ENCODE measurements around the gene HLCS. TPM values are rescaled to one million over a fixed set of nuclear protein-coding genes. Genes with fewer than 3 reads are reported as not detected.

The HLCS gene
- total and polyA plus RNA-seq, 2 of the 4 experiments (the other 2 are of a cell fraction), result 10.6 to 21.0 TPM

DNA sequence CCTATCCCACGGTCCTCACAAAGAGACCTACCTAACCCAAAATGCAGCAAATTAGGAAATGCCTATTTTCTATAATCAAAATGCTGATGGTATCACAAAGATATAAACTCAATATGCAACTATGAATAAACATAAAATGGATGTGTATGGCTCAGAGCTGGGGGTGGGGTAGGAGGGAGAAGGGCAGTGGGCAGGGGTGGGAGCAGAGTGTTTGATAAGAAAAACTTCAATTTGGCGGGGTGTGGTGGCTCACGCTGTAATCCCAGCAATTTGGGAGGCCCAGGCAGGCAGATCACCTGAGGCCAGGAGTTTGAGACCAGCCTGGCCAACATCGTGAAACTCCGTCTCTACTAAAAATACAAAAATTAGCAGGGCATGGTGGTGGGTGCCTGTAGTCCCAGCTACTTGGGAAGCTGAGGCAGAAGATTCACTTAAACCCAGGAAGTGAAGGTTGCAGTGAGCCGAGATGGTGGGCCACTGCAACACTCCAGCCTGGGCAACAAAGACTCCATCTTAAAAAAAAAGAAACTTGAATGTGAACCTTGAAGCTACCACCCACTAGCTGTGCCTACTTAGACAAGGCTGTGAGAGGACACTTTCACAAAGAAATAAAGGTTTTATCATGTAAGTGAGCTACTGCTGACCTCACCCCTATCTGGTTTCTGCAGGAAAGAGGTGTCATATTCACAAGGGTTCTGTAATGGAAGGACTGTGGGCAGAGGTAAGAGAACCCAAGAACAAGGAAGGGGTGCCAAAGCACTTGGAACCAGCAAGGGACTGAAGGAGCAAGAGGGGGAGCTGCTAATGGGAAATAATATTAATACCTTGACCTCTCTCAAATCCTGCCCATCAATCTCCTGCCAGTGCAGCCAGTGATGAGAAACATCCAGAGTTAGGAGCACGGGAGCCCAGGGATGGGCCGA, 53.0 kb downstream of the HLCS start:
- no peak overlapping the region for H3K23ac ChIP-seq (ENCODE audit: low read depth, low read length)
- peak overlapping the region; percentile 13 to 79; a peak in 1 of 4 replicates for H4K8ac ChIP-seq (ENCODE audit: low read depth in 2 of 2, low read length in 2 of 2)
- peak overlapping the region; percentile 96; the same call in 2 of the 3 replicates for H2BK15ac ChIP-seq (ENCODE audit: low read depth, low read length)
- H3K27ac ChIP-seq (ENCODE audit: insufficient read depth, low read length), result no peak overlapping the region
- H3K4ac ChIP-seq (ENCODE audit: low read depth, low read length), result peak overlapping the region; percentile 84
- H3K4me1 ChIP-seq (ENCODE audit: control insufficient read depth, insufficient read depth, low read length), result peaks cover 27% of the 10 kb centered on the region
- peak overlapping the region; percentile 43 for H3K14ac ChIP-seq (replicated peaks; ENCODE audit: low read depth, low read length)
- H3K4me3 ChIP-seq (ENCODE audit: insufficient read depth, low read depth, low read length), result no peak overlapping the region
- no peaks in the 10 kb centered on the region for H3K9me3 ChIP-seq (ENCODE audit: control insufficient read depth, insufficient read depth, low read length)
- no peaks in the 10 kb centered on the region for H4K20me1 ChIP-seq (ENCODE audit: insufficient read depth, low read length)
- H2BK120ac ChIP-seq (ENCODE audit: low read depth, low read length), result peak overlapping the region; percentile 82
- H2BK5ac ChIP-seq (ENCODE audit: low read depth, low read length, poor library complexity, severe bottlenecking), result no peak overlapping the region
- H3K9ac ChIP-seq (ENCODE audit: low read depth, low read length), result no peak overlapping the region
- H3K9me1 ChIP-seq (ENCODE audit: insufficient read depth, low read length), result peaks cover 9% of the 10 kb centered on the region
- H3K4me2 ChIP-seq (ENCODE audit: low read depth, low read length), result no peak overlapping the region
- H2BK20ac ChIP-seq (ENCODE audit: low read depth, low read length), result peak overlapping the region; percentile 88
- TF ChIP-seq MAZ (IDR thresholded peaks at IDR 0.05; ENCODE audit: borderline replicate concordance, low read depth, low read length), result no peak
- no peak for TF ChIP-seq CEBPB (IDR thresholded peaks at IDR 0.05; ENCODE audit: low read depth, low read length)
- no peak for TF ChIP-seq SMC3 (IDR thresholded peaks at IDR 0.05; ENCODE audit: low read depth, low read length)
- TF ChIP-seq FOS (IDR thresholded peaks at IDR 0.05; ENCODE audit: low read depth, low read length), result no peak
- TF ChIP-seq, protein P1, sequence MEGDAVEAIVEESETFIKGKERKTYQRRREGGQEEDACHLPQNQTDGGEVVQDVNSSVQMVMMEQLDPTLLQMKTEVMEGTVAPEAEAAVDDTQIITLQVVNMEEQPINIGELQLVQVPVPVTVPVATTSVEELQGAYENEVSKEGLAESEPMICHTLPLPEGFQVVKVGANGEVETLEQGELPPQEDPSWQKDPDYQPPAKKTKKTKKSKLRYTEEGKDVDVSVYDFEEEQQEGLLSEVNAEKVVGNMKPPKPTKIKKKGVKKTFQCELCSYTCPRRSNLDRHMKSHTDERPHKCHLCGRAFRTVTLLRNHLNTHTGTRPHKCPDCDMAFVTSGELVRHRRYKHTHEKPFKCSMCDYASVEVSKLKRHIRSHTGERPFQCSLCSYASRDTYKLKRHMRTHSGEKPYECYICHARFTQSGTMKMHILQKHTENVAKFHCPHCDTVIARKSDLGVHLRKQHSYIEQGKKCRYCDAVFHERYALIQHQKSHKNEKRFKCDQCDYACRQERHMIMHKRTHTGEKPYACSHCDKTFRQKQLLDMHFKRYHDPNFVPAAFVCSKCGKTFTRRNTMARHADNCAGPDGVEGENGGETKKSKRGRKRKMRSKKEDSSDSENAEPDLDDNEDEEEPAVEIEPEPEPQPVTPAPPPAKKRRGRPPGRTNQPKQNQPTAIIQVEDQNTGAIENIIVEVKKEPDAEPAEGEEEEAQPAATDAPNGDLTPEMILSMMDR (conservative IDR thresholded peaks at IDR 0.05; ENCODE audit: low read depth, low read length), result no peak
- no peak for TF ChIP-seq CHD1 (IDR thresholded peaks at IDR 0.05; ENCODE audit: low read depth, low read length)
- TF ChIP-seq, protein P2, sequence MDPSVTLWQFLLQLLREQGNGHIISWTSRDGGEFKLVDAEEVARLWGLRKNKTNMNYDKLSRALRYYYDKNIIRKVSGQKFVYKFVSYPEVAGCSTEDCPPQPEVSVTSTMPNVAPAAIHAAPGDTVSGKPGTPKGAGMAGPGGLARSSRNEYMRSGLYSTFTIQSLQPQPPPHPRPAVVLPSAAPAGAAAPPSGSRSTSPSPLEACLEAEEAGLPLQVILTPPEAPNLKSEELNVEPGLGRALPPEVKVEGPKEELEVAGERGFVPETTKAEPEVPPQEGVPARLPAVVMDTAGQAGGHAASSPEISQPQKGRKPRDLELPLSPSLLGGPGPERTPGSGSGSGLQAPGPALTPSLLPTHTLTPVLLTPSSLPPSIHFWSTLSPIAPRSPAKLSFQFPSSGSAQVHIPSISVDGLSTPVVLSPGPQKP (IDR thresholded peaks at IDR 0.05; ENCODE audit: borderline replicate concordance, low read depth, low read length), result no peak
- no peak for TF ChIP-seq MXI1 (IDR thresholded peaks at IDR 0.05; ENCODE audit: borderline replicate concordance, low read depth, low read length)
- TF ChIP-seq MAFK (IDR thresholded peaks at IDR 0.05; ENCODE audit: low read depth, low read length), result no peak
- TF ChIP-seq, protein P3, sequence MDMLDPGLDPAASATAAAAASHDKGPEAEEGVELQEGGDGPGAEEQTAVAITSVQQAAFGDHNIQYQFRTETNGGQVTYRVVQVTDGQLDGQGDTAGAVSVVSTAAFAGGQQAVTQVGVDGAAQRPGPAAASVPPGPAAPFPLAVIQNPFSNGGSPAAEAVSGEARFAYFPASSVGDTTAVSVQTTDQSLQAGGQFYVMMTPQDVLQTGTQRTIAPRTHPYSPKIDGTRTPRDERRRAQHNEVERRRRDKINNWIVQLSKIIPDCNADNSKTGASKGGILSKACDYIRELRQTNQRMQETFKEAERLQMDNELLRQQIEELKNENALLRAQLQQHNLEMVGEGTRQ (IDR thresholded peaks at IDR 0.05; ENCODE audit: low read depth, low read length), result no peak
- ATAC-seq (ENCODE audit: low read depth) (no peak), DNase-seq (peak; percentile 25)
- intact Hi-C loops (cut with micrococcal nuclease) (no loop called here), dilution Hi-C loops (cut with HindIII; ENCODE audit: low sequenced_read_pairs, unreplicated experiment) (no loop called here), in situ Hi-C loops (cut with MboI; ENCODE audit: low sequenced_read_pairs) (no loop called here)
- H3K56ac ChIP-seq (ENCODE audit: extremely low read depth, insufficient read depth, low read length), result no peak overlapping the region
- H2AFZ ChIP-seq (replicated peaks; ENCODE audit: low read length, poor library complexity), result no peak overlapping the region
- H3K27me3 ChIP-seq (ENCODE audit: control insufficient read depth, insufficient read depth, low read length), result no peaks in the 10 kb centered on the region
- CTCF ChIA-PET, result interaction anchor here (1.0 kb wide), 1 partner anchor 16 kb away, joined by 3 read pairs; no protein-coding TSS in a partner anchor
- H2AK5ac ChIP-seq (ENCODE audit: low read depth, low read length), result peak overlapping the region; percentile 81
- no TSS peak for BruUV-seq (replicated peaks)
- H3K79me1 ChIP-seq (ENCODE audit: low read depth in 1 of 2, low read length in 2 of 2), result peaks cover 9 to 51% of the 10 kb centered on the region in 2 experiments; a peak in 3 of 4 replicates
- peak overlapping the region; percentile 11 for H3K18ac ChIP-seq (ENCODE audit: low read depth, low read length)
- no peak overlapping the region for H4K5ac ChIP-seq (ENCODE audit: low read depth, low read length)
- H2AK9ac ChIP-seq (replicated peaks; ENCODE audit: low read depth, low read length, poor library complexity), result no peak overlapping the region
- H4K91ac ChIP-seq (ENCODE audit: insufficient read depth, low read depth, low read length), result peak overlapping the region; percentile 87
- no CpG with 5 or more reads among the region's 8 CpGs for WGBS, 2 experiments (ENCODE audit: extremely low coverage in 2 of 2, insufficient read length in 1 of 2)
- POLR2A ChIA-PET (ENCODE audit: unreplicated experiment), result no interaction called here
- H3K36me3 ChIP-seq (ENCODE audit: control insufficient read depth, insufficient read depth, low read length), result no peaks in the 10 kb centered on the region

Measured in IMR-90 (cell line).